Middle frontal gyrus (tissue), 1 donor: ENCODE results near the gene INO80E.
"Not testable (repeated sequence)": the region's sequence is repeated elsewhere in the genome, so short reads cannot be mapped to it uniquely, and the experiment has no call there.

Experiments
- DNase-seq: peaks from one replicate; pipeline ENCODE4 v3.0.0-alpha.2; 2015; ENCODE audit warnings: low spot score; ENCODE audit errors: extremely low spot score

Gene INO80E

DNA sequence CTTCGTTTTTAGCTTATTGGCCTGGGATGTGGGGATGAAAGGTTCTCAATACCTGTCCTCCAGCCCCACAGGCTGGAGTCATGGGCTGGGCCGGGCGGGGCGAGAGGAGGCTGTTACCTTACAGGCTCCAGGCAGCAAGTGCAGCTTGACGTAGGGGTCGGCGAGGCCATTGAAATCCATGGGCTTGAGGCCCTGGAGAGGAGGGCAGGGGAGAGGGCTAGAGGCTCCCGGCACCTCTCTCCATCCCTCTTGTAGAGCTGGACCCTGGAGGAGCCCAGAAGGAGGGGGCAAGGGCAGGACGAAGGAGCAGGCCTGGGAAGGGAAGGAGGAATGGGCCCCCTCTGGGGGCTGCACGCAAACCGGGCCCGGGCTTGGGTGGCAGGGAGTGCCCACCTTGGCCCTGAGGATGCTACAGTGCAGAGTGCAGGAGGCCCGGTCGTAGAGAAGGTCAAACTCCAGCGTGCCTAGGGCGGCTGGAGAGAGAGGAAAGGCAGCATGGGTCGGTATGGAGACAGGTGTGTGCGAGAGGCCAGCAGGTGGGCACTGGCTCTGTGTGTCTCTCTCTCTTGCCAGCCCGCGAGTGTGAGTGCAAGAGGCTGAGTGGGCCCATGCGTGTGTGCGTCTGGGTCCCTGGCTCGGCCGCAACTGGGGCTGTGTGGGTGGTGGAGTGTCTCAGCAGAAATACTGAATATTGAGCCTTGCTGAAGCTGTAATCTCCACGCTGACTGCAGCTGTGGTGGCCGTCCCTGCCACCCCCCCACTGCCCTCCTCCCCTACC lies 13.2 kb downstream of the INO80E start:
- DNase-seq = no peak

DNA sequence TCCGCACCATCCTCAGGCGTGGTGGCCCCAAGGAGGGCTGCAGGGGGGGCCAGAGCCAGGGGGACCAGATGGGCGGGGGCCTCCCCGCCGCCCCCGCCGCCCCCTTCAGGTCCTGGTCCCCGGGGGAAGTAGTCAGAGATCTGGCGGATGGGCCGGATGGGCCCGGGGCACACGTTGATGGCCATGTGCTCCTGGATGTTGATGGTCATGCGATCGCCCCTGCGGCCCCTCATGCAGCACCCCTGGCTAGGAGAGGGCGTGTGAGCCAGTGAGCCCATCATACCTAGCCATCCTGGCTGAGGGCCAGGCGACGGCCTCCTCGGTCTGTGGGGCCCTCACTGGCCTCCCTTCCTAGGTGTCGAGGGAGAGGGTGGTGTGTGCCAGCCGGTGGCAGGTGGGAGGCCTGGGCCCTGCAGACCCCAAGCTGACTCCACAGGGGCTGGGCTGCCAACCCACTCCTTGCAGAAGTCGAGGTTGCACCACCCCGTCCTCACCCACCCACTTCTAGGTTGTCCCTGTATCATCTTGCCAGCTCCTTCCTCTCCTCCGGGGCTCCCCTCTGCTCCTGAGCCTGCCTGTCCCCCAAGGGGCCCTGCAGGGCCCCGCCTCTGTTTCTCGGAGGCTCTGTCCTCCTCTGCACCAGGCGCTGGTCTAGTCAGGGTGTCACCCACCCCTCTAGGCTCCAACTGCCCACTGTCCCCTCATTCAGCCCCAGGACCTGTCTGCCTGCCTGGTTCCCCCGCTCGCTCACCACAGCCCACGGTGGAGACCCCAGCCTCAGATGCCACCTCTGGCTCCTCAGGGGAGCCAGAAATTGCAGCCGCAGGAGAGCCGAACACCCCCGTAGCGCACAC lies 14.2 kb downstream of the INO80E start:
- DNase-seq = no peak

DNA sequence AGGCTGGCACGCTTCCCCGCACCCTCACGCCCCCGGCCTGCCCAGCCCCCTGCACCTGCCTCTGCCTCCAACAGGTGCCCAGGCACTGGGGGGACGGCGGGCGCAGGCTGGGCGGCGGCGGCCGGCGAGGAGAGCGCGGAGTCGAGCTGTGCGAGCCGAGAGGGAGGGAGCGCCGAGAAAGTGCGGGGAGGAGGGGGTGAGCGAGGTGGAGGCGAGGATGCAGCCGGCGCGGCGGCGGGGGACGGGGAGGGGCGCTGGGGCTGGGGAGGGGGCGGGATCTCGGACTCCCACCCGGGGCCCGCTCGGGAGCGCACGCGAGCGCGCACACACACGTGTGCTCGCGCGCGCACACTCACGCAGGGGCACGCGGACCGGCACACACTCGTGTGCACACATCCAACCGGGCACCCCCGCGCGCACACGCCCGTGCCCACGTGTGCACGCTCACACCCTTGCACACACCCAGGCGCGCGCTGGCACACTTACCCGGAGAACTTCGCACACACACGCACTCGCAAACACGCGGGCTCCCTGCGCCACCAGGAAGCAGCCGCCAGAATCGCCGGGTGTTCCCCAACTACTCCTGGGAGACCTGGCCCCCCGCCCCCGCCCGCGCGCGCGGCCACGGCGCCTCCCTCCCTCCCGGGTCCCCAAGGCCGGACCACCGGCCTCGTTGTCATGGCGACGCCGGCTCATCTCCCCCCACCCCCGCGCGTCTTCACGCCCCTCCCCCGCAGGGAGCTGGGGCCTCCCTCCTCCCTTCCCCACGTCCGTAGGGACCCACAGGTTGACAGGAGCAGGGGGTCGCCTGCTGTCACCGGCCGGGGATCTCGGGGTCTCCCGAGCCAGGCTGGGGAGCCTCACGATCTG lies 15.0 kb downstream of the INO80E start, which contains the start of gene DOC2A:
Gene DOC2A, minus strand, starts transcription at position 184 of the 870 bp plus-strand sequence. CDS start 805 bp downstream, outside the sequence.
- DNase-seq = no peak

DNA sequence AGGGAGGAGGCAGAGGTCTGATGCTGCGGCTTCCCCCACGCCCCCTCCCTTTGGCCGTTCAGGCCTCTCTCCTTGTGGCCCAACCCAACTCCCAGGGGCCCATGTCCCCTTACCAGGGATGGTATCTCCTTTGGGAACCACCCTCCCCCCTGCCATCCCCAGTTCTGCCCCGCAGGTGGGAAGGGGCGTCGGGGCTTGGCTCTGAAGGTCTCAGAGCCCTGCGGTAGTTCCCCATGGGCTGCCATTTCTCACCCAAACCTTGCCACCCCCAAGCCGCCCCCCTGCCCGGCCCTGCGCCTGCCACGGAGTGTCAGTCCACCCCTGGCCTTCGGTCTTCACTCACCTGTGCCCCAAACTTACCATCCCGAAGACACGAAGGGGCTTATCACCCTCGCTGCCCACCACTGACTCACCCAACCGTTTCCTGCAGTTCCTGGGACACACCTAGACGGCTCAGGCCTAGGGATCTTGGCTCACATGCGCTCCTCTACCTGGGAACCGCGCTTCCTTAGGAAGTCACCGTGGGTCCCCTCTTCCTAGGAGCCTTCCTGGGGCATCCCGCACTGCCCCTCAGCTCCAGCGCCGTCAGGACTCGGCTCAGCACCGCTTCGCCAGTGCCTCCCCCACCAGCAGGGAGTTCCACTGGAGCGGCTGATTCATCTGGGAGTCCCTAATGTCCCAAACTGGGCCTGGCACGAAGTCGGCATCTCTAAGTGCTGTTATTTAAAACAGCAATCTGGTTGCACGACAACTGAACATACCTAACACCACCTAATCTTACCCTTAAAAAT lies 15.9 kb downstream of the INO80E start:
- no peak for DNase-seq

DNA sequence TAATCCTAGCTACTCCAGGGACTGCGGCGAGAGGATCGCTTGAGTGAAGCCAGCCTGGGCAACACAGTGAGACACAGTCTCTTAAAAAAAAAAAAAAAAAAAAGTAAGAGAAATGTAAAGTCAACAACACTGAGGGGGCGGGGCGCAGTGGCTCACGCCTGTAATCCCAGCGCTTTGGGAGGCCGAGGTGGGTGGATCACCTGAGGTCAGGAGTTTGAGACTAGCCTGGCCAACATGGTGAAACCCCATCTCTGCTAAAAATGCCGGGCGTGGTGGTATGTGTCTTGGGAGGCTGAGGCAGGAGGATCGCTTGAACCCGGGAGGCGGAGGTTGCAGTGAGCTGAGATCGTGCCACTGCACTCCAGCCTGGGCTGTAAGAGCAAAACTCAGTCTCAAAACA lies 16.6 kb downstream of the INO80E start:
- not testable (repeated sequence) for DNase-seq

DNA sequence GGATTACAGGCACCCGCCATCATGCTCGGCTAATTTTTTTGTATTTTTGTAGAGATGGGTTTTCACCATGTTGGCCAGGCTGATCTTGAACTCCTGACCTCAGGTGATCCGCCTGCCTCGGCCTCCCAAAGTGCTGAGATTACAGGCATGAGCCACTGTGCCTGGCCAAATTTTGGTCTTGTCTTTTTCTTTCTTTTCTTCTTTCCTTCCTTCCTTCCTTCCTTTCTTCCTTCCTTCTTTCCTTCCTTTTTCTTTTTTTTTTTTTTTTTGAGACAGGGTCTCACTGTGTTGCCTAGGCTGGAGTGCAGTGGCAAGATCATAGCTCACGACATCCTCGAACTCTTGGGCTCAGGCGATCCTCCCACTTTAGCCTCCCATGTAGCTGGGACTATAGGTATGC lies 19.4 kb downstream of the INO80E start:
- DNase-seq = not testable (repeated sequence)

DNA sequence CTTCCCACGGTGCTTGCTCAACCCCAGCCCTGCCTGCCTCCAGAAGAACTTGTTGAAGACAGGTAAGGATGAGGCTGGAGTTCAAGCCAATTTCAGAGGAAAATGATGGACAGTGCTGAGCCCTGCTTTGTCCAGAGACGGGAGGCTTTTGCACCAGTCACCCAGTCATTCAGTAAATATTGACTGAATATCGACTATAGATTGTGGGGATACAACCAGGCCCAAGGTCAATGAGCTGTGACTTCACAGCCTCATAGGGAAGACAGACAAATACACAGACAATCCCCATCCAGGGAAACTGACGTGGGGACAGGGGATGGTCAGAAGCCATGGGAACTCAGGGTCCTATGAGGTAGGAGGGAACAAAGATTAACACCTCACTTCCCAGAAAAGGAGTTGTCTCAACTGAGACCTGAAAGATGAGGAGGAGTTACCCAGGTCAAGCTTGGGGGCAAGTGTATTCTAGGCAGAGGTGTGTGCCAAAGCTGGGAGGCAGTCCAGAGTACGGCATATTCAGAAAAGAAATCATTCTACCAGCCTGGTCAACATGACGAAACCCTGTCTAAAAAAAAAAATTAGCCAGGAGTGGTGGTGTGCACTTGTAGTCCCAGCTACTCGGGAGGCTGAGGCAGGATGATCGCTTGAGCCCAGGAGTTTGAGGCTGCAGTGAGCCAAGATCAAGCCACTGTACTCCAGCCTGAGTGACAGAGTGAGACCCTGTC lies 20.7 kb downstream of the INO80E start:
- no peak for DNase-seq

DNA sequence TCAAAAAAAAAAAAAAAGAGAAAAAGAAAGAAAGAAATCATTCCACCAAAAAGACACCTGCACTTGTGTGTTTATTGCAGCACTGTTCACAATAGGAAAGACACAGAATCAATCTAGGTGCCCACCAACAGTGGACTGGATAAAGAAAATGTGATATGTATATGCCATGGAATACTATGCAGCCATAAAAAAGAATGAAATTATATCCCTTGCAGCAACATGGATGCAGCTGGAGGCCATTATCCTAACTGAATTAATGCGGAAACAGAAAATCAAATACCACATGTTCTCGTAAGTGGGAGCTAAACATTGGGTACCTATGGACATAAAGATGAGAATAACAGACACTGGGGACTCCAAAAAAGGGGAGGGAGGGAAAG lies 21.2 kb downstream of the INO80E start:
- DNase-seq = no peak

DNA sequence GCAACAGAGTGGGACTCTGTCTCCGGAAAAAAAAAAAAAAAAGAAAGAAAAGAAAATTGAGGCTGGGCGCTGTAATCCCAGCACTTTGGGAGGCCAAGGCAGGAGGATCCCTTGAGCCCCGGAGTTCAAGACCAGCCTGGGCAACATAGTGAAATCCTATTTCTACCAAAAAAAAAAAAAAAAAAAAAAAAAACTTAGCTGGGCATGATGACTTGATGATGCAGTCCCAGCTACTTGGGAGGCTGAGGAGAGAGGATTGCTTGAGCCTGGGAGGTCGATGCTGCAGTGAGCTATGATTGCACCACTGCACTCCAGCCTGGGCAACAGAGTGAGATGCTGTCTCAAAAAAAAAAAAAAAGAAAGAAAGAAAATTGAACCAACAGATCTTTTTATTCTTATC lies 21.9 kb downstream of the INO80E start:
- DNase-seq = not testable (repeated sequence)

DNA sequence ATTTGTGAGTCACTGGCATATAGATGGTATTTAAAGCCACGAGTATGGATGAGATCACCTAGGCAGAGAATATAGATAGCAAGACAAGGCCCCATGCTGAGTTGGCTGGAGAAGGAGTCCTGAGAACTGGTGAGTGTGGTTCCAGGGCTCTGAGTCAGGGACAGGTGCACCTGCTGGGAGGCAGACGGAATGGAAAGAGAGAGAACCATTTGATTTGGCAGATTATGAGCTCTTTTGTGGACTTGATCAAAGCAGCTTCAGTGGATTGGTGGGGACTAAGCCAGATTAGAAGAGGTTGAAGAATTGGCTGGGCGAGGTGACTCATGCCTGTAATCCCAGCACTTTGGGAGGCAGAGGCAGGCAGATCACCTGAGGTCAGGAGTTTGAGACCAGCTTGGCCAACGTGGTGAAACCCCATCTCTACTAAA lies 22.7 kb downstream of the INO80E start:
- DNase-seq = no peak

DNA sequence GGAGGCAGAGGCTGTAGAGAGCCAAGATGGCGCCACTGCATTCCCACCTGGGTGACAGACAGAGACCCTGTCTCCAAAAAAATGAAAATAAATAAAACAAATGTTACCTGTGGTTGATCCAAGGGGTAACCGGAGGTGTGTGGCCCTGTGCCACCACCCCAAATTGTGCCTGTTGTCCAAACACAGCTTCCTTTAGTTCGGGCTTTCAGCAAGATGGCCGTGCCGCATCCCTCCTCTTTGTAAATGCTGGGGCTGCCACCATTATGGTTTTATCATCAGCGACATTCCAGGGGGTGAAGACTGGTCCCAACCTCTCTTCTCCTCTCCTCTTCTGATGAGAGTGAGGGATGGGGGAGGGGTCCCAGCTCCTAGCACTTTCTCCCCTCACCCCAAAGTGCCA lies 26.8 kb downstream of the INO80E start, which contains the start of gene C16orf92:
Gene C16orf92, plus strand, starts transcription at position 312 of the 400 bp plus-strand sequence. CDS start 143 bp downstream, outside the sequence.
- no peak for DNase-seq

DNA sequence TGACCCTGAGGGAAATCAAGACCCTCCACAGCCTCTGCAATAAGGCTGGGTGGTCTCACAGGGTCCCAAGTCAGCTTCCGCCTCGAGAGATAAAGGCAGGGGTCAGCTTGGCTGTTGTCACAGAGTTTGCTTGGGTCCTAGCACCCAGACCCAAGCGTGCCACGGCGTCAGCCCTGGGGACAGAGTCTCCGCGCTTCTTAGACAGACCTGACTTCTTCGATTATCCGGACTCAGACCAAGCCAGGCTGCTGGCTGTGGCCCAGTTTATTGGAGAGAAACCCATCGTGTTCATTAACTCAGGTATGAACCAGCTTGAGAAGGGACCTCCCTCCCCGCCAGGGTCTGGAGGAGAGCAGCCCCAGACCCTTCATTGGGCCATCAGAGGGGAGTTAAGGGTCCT lies 27.5 kb downstream of the INO80E start:
- no peak for DNase-seq

DNA sequence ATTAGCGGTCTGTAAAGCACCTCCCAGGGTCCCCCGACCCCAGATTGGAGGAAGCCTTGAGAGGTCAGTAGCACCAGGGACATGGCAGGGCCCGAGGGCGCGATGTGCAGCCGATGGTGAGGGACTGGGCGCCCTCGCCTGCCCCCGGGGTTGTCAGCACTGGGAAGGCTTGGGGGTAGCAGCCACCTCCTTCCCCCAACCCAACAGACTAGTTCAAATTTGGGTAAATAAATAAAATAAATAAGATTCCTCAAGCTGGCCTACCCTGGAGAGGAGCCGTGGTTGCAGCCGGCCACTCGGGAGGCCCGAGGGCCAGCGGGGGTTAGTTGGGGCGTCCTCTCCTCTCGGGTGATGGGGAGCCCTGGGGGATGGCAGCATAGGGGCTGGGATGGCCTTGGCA lies 28.4 kb downstream of the INO80E start:
- no peak for DNase-seq

DNA sequence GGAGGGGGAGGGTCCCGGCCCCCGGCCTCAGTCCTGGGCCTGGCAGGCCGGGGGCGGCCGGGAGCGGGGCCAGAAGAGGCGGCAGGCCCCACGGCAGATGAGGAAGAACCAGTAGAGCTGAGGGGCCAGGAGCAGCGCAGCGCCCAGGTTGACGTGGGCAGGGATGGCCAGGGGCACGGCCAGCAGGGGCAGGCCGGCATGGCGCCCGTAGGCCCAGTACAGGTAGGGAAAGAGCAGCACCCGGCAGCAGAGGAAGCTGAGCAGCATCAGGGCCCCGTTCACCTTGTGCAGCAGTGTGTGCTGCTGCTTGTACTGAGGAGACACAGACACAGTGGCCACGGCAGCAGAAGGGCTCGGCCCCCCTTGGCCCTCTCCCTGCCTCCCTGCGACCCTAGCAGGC lies 29.1 kb downstream of the INO80E start:
- DNase-seq = no peak

DNA sequence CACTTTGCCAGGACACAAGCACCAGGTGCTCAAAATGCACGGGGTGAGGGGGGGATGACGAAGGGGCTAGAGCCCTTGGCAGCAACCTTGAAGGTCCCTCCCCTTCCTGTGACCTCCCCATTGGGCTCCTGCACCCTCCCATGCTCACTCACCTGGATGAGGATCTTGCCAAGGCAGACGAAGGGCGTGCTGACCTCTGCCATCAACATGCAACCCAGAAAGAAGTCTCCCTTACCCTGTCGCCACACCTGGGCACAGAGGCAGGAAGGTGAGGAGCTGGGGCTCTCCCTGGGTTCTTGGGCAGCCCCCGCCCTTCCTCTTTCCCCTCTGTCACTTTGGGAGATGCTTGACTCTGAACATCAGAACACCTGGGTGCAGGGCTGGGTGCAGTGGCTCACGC lies 29.5 kb downstream of the INO80E start:
- no peak for DNase-seq

DNA sequence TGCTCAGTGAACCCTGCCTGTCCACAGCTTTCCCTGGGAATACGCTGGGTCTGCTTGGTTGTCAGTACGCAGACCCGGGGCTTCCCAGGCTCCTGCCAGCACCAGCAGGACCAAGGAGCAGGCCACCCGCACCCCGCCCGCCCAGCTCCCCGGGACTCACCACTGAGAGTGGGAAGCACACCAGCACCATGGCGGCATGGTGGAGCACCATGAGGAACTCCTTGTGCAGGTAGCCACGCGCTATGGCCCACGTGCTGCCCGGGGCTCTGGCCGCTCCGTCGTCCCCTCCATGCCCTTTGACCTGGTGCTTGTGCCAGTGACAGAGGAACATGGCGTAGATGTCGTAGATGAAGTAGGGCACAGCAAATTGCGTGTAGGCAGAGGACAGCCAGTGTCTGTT lies 30.4 kb downstream of the INO80E start:
- DNase-seq = no peak

DNA sequence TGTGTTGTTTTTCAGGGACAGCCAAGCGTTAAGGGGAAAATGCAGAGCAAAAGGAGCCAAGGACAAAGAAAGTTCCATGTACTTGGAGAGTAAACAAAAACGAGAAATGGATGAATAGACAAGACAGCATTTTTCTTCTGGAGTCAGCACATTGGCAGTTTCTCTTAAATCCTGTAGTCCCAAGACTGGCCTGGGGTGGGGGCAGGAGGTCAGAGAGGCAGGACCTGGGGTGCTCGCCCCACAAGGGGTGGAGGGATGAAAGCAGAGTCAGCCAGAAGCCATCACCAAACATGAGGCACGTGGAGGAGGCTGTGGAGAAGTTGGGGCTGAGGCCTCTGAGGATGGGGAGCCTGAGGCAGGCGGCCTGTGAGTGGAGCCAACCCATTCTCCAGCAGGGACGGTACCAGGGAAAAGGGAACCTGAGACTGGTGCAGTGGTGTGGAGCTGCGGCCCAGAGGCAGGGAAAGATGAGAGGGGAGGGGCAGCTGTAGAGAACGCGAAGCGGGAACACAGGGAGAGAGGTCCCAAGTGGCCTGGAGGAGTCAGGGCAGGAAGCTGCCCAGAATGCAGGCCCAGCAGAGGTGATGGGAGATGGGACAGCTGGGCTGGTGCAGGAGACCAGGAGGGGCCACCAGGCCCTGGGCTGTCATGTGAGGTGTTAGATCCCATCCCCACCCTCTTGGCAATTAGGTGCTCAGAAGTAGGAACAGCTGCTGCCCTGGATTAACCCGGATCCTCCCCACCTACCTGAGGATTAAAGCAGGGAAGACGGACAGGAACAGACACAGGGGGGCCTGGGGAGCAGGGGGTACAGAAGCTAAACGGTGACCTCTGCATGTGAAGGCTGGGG lies 31.8 kb downstream of the INO80E start:
- no peak for DNase-seq

DNA sequence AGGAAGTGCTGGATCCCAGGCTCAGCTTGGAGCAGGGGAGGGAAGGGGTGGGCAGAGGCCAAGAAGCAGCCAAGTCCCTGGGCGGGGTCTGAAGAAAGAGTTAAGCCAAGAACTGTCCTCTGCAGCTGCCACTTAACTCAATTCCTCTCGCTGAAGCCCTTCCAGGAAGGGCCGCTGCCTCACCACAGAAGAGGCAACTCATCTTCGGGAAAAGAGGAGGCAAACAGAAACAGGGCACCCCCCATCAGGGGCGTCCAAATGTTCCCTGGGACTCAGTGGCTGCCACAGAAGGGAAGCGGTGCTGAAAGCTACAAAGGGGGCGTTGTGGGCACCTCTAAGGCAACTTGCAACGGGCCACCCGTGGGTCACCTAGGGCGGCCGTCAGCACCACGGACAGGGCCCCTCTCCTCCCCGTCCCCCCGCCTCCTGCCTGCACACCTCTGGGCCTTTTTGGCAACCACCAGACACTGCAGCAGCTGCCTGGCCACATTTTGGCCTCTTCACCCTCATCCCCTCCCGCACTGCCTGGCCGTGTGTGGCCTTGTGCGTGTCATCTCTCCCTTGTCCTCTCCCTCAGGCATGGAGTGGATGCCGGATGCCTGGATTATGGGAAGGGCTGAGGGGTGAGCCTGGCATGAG lies 32.5 kb downstream of the INO80E start:
- DNase-seq = no peak
